ENCODE data around the gene KCNIP3.
"Not testable (repeated sequence)": the region's sequence is repeated elsewhere in the genome, so short reads cannot be mapped to it uniquely, and the experiment has no call there.

Gene KCNIP3

DNA sequence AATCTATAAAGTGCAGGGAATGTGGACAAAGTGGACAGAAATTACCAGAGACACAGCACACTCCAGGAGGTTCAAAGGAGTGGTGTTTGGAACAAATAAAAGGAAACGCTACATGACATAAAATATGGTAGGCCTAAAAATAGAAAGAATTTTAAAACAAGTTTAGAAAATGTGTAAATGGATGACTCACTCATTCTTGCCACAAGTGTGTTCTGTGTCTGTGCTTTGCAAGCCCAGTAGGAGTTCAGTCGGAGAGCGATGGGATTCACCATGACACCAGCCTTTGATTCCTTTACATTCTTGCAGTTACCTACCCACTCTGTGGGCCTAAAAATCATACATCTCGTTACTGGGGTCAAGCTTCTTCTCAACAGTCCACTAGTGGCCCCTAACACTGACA lies 136.2 kb downstream of the KCNIP3 start:
- DNase-seq, result not testable (repeated sequence)

DNA sequence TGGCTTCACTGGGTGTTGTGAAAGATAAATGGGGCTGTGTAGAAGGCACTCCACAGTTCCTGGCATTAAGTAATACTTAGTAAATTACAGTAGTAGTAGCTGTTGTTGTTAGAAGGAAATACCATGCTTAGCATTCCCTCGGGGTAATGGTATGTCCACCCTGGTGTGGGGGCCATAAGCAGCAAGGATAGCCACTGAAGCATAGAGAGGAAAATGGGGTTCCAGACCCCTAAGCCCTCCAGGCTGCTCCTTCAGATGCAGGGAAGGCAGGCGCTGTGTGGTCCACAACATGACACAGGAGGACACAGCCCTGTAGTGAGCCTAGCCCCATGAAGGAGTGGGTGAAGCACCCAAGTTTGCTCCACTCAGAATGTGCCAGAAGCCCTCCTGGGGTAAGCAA lies 136.8 kb downstream of the KCNIP3 start:
- not testable (repeated sequence) for DNase-seq

GRCh38 chr2:95434507-95435076 lies 137.4 kb downstream of the KCNIP3 start:
- DNase-seq, result not testable (repeated sequence)

- not testable (repeated sequence) for DNase-seq
These were observed 138.2 kb downstream of the KCNIP3 start for GRCh38 chr2:95435162-95435871.
